Measurements from ENCODE around the gene FNDC3B.

The FNDC3B gene

GRCh38 chr3:172321035-172321434 lies 281.7 kb downstream of the FNDC3B start:
- Histone ChIP-seq H3K4me1 (peaks cover 16% of the 10 kb centered on the region), H3K4me3 (ENCODE audit: low read depth, low read length) (no peak overlapping the region), H3K36me3 (peaks cover 9% of the 10 kb centered on the region), H3K27me3 (no peaks in the 10 kb centered on the region), H3K9me3 (no peaks in the 10 kb centered on the region)
- DNase-seq = no peak
- TF ChIP-seq, protein P1, sequence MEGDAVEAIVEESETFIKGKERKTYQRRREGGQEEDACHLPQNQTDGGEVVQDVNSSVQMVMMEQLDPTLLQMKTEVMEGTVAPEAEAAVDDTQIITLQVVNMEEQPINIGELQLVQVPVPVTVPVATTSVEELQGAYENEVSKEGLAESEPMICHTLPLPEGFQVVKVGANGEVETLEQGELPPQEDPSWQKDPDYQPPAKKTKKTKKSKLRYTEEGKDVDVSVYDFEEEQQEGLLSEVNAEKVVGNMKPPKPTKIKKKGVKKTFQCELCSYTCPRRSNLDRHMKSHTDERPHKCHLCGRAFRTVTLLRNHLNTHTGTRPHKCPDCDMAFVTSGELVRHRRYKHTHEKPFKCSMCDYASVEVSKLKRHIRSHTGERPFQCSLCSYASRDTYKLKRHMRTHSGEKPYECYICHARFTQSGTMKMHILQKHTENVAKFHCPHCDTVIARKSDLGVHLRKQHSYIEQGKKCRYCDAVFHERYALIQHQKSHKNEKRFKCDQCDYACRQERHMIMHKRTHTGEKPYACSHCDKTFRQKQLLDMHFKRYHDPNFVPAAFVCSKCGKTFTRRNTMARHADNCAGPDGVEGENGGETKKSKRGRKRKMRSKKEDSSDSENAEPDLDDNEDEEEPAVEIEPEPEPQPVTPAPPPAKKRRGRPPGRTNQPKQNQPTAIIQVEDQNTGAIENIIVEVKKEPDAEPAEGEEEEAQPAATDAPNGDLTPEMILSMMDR (IDR thresholded peaks at IDR 0.05; ENCODE audit: low read depth, low read length) = no peak

DNA sequence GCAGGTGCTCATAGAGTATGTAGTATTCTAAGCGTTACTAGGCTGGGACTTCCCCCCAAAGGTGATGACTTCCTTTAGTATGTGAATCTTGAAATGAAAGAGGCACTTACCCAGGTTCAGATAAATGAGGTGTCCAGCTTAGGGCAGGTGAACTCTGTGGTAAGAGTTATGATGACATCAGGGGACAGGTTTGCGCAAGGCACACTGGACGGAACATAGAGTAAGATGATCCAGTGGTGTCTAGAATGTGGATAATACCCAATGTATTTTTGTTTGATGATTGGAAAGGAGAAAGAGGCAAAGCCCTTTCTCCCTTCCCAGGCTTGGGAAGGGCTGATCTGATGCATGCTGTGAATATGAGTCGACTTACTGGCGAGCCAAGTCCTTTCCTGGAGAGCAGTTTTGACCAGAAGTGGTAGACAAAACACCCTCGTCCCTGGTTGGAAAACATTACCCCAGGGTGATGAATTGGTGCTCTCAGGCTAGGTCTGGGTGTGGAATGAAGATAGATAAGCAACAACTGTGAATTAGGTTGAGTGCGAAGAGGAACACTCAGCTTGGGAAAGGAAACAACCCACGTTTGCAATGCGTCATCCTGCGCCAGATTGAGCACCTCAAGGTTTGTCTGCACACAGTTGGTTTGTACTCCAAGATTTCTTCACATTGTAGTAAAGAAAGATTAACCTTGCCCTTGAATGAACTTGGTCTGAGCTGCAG lies 284.7 kb downstream of the FNDC3B start:
- Histone ChIP-seq H3K27me3 (no peaks in the 10 kb centered on the region), H3K4me3 (ENCODE audit: low read depth, low read length) (no peak overlapping the region)
- TF ChIP-seq, protein P1 (IDR thresholded peaks at IDR 0.05; ENCODE audit: low read depth, low read length) = no peak

DNA sequence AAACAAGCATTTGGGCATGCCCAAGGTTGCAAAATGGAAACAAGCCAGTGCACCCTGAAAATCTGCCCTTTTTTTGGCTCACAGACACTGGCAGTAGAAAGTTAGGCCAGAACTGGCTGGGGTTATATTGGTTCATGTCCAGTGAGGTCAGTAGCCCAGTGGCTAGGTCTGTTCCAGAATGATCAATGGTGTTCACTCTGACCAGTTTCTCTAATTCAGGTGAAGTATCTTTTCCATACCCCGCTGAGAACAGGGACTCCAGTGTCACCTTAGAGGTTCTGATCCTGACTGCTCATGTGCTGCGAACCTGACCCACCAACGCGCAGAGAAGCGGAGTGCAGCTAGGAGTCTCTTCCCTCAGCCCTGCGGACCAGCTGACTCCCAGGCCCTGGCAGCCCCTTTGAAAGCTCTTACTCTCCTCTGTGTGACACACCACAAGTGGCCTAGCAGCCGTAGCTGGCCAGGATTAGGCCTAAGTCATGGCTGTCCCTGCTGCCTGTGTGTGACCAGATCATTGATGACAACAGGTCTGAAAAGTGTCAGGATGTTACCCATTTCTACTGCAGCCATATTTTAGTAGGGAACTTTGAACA lies 285.3 kb downstream of the FNDC3B start:
- TF ChIP-seq, protein P1 (IDR thresholded peaks at IDR 0.05; ENCODE audit: low read depth, low read length) = no peak
- peaks cover 7% of the 10 kb centered on the region for H3K36me3 ChIP-seq
- H3K4me1 ChIP-seq = peaks cover 3% of the 10 kb centered on the region; the same call in 1 of the 2 replicates
- H3K4me3 ChIP-seq (ENCODE audit: low read depth, low read length) = no peak overlapping the region
- H3K9me3 ChIP-seq = no peaks in the 10 kb centered on the region
- DNase-seq = no peak
- no peaks in the 10 kb centered on the region for H3K27me3 ChIP-seq

More for the DNA sequence above, 284.7 kb downstream of the FNDC3B start:
- H3K36me3 ChIP-seq = peaks cover 10% of the 10 kb centered on the region
- no peaks in the 10 kb centered on the region for H3K9me3 ChIP-seq
- peaks cover 3% of the 10 kb centered on the region; the same call in 1 of the 2 replicates for H3K4me1 ChIP-seq
- no peak for DNase-seq

- H3K36me3 ChIP-seq = peaks cover 6% of the 10 kb centered on the region; the same call in 1 of the 2 replicates
- no peak overlapping the region for H3K4me3 ChIP-seq (ENCODE audit: low read depth, low read length)
- TF ChIP-seq, protein P1 (IDR thresholded peaks at IDR 0.05; ENCODE audit: low read depth, low read length) = no peak
These were observed 286.1 kb downstream of the FNDC3B start for GRCh38 chr3:172325461-172325860.

GRCh38 chr3:172326993-172327392 lies 287.6 kb downstream of the FNDC3B start:
- H3K36me3 ChIP-seq = peaks cover 6% of the 10 kb centered on the region; the same call in 1 of the 2 replicates

More at GRCh38 chr3:172325461-172325860, 286.1 kb downstream of the FNDC3B start:
- Histone ChIP-seq H3K4me1 (peaks cover 3% of the 10 kb centered on the region; the same call in 1 of the 2 replicates), H3K27me3 (no peaks in the 10 kb centered on the region), H3K9me3 (no peaks in the 10 kb centered on the region)
- DNase-seq = no peak

More at GRCh38 chr3:172326993-172327392, 287.6 kb downstream of the FNDC3B start:
- Histone ChIP-seq H3K27me3 (no peaks in the 10 kb centered on the region), H3K4me1 (peaks cover 3% of the 10 kb centered on the region; the same call in 1 of the 2 replicates), H3K9me3 (no peaks in the 10 kb centered on the region), H3K4me3 (ENCODE audit: low read depth, low read length) (no peak overlapping the region)
- TF ChIP-seq, protein P1 (IDR thresholded peaks at IDR 0.05; ENCODE audit: low read depth, low read length) = no peak
- DNase-seq = no peak

Data from BE2C (cell line).